ENCODE results near the gene ZNF536. TPM values are rescaled to one million over a fixed set of nuclear protein-coding genes. Genes with fewer than 3 reads are reported as not detected.

ZNF536 gene
- total RNA-seq, 1 donor from 2014 or later: not detected

GRCh38 chr19:30520735-30521479, 148.7 kb downstream of the ZNF536 start:
- no peak for DNase-seq (ENCODE audit: low spot score)

- DNase-seq (ENCODE audit: low spot score): no peak
Measured at GRCh38 chr19:30521937-30522336, 149.8 kb downstream of the ZNF536 start.

- DNase-seq (ENCODE audit: low spot score): no peak
Measured at GRCh38 chr19:30522341-30522740, 150.2 kb downstream of the ZNF536 start.

GRCh38 chr19:30523791-30524190, 151.6 kb downstream of the ZNF536 start:
- peak; percentile 53 for DNase-seq (ENCODE audit: low spot score)

- DNase-seq (ENCODE audit: low spot score): no peak
Measured at GRCh38 chr19:30525383-30525782, 153.2 kb downstream of the ZNF536 start.

GRCh38 chr19:30528919-30529318, 156.7 kb downstream of the ZNF536 start:
- DNase-seq (ENCODE audit: low spot score): no peak

- no peak for DNase-seq (ENCODE audit: low spot score)
Measured at GRCh38 chr19:30529876-30530275, 157.7 kb downstream of the ZNF536 start.

GRCh38 chr19:30530751-30531150, 158.6 kb downstream of the ZNF536 start:
- DNase-seq (ENCODE audit: low spot score): no peak

- DNase-seq (ENCODE audit: low spot score): peak; percentile 41
Measured at GRCh38 chr19:30535011-30535410, 162.8 kb downstream of the ZNF536 start.

GRCh38 chr19:30536975-30537374, 164.8 kb downstream of the ZNF536 start:
- peak; percentile 57 for DNase-seq (ENCODE audit: low spot score)

- peak; percentile 62 for DNase-seq (ENCODE audit: low spot score)
Measured at GRCh38 chr19:30539315-30539714, 167.1 kb downstream of the ZNF536 start.

- DNase-seq (ENCODE audit: low spot score): peak; percentile 45
Measured at GRCh38 chr19:30539981-30540380, 167.8 kb downstream of the ZNF536 start.

GRCh38 chr19:30540761-30541160, 168.6 kb downstream of the ZNF536 start:
- DNase-seq (ENCODE audit: low spot score): peak; percentile 65

GRCh38 chr19:30541575-30541974, 169.4 kb downstream of the ZNF536 start:
- no peak for DNase-seq (ENCODE audit: low spot score)

- DNase-seq (ENCODE audit: low spot score): peak; percentile 43
Measured at GRCh38 chr19:30543243-30543945, 171.2 kb downstream of the ZNF536 start.

GRCh38 chr19:30545752-30546151, 173.6 kb downstream of the ZNF536 start:
- DNase-seq (ENCODE audit: low spot score): peak; percentile 47

GRCh38 chr19:30546332-30546731, 174.1 kb downstream of the ZNF536 start:
- DNase-seq (ENCODE audit: low spot score): peak; percentile 11

GRCh38 chr19:30547246-30547645, 175.1 kb downstream of the ZNF536 start:
- DNase-seq (ENCODE audit: low spot score): no peak

- DNase-seq (ENCODE audit: low spot score): peak; percentile 43
Measured at GRCh38 chr19:30549151-30549550, 177.0 kb downstream of the ZNF536 start.

GRCh38 chr19:30551271-30551670, 179.1 kb downstream of the ZNF536 start:
- peak; percentile 65 for DNase-seq (ENCODE audit: low spot score)

GRCh38 chr19:30552593-30552992, 180.4 kb downstream of the ZNF536 start:
- peak; percentile 16 for DNase-seq (ENCODE audit: low spot score)

GRCh38 chr19:30555075-30555790, 183.0 kb downstream of the ZNF536 start:
- peak; percentile 24 for DNase-seq (ENCODE audit: low spot score)
